Inflammatory macrophage treated with lipopolysaccharide for 4 hours (primary cell): ENCODE data around the gene KRT12.

ENCODE experiments used
- DNase-seq: peaks from one replicate; pipeline ENCODE4 v3.0.0-alpha.2; 2020

The KRT12 gene

GRCh38 chr17:40812639-40813038 lies 54.4 kb downstream of the KRT12 start:
- DNase-seq: no peak
